ENCODE measurements around the gene FMN1.

FMN1 gene

DNA sequence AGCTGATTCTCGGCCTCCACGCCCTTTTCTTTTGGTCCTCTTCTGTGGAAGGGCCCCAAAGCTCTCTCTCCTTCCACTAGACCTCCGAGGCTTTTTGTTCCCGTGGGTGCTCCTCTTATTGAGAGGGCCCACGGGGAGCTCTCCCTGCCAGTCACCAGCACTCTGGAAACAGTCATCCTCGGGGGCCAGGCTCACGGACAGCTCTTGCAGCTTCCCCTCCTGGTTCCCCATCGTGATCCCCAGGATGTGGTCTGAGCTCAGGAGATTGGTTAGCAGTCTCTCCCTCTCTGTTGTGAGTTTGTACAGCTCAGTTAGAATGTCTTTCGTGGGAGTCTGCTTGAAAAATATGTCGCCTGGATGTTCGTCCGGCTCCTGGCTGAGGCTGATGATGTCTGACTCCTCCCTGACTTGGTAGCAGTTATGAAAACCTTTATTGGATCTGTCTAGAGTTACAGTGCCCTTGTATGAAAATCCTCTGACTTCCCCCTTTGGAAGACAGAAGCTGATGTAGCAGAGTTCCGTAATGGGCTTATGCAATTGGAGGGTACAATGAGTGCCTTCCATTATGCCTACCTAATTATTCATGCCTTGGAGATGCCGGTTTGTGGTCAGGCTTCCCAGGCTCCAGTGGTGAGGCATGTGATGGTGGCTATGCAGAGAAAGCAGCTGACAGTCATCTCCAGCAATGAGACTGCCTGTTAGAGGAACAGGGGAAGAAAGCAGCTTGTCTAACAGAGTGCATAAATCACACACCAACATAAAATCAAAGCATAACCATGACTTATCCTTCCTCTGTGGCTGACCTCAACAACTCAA, 40.0 kb downstream of the FMN1 start:
- DNase-seq: no peak

DNA sequence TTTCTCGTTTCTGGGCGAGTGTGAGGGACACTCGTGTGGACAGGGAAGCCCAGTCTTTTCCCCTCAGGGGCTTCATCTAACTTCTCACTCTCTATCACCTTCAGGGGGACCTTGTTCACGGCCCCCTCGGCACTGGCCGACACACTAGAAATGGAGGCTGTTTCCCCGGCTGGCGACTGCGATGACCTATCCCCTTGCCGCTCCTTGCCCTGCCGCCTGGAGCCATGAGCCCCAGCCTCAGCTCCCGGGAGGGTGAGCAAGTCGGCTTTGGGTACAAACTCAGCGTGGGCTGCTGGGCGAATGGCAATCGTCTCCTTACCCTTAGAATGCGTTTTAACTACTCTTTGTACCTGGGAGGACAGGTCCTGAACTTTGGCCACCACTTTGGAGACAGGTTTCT, 41.0 kb downstream of the FMN1 start:
- no peak for DNase-seq

DNA sequence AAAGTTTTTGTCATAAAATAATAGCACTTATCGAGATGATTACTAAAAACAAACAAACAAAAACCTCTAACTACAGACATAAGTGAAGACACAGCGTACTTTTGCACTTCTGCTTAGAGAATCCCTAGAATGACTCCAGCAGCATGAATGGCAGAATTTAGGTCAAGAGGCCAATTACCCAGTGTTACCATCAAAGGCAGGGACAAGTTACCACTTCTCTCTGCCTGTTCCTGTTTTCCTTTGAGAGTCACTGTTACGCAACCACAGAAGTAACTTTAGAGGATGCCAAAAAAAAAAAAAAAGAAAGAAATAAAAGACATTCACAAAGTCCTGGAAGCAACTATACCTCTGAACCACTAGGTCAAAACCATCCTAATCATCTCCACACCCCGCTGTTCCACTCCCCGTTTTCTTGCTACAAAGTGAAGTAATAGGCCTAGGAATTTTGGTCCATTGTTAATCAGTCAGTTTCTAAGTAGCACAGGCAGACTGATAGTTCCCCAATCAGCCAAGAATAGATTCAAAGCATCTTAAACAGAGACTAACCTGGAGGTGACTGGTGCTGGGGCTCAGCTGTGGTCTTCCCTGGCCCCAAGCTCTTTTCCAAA, 41.9 kb downstream of the FMN1 start:
- no peak for DNase-seq

DNA sequence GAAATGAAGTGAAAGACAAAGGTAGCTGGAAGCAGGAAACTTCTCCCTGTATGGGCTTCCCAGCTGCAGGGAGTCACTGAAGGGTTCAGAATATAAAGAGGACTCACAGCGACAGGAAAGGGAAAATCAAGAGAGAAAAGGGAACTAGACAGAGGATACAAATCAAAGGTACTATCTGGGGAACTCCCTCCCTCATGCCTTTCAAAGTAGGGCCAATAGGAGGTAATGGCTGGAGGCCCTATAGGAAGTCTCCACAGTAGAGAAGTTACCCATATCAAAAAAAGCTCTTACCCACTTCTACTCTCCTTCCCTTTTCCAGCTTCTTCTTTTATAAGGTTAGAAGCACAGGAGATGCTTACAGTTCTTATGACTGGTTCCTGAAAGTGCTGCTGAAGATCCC, 43.5 kb downstream of the FMN1 start:
- no peak for DNase-seq

DNA sequence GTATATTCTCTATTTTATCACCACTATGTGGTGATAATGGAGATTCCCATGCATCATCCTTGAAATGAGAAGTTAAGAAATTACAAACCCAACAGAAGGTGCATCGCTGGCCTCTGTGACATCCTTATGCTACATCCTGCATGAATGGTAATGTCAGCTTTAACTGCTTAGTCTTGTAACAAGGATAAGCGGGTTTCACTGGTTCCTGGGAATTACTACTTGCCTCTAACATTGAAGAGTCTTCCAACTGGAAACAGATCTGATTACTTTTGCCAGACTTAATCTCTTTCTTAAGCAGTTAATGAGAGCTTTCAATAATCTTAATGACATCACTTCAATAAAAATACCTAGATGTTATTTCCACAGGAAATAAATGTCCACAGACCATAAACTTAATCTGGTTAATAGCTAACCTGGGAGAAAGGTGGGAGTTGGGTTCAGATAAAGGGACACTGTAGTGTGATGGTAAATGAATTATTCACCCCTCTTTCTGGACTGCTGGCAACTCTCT, 44.0 kb downstream of the FMN1 start:
- no peak for DNase-seq

DNA sequence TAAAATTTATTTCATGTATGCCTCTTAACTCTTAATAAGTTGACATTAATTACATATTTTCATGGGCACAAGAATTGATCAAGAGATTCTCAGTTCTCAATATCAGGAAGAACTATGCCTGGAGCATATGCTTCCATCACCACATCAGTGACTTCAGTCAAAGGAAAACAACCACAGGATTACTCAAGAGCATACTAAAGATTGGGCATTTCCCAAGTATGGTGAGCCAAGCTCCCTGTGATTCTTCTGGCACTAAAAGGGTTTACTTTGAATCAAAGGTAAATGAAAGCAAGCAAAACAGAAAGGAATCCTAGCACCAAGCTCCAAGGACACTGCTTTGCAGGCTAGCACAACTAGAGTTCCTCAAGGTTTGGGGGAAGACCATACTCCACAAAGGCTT, 44.6 kb downstream of the FMN1 start:
- DNase-seq: no peak

DNA sequence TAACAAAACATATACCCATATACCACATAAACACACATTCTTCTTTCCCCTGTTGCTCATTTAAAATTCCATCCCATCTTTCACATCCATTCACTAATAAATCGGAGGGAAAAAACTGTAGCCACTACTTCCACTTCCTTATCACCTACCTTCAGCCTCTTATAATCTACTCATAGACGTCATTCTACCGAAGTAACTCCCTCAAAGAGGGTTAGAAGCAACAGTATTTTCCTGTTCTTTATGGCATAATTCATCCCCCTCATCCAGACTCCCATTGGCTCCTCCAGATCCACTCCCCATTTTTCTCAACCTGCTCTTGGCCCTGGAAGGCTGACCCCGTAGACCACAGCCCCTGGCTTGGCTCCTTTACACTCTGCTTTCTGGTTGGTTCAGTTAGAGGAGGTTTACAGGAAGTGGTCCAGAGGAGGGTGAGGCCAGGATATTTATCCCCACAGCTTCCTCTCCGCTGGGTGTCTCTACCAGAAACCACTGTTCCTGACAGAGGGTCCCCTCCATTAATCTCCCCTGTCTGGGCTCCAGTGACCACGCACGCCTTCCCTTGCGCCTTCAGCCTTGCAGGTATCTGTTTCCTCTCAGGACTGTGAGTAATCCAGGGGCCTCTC, 46.3 kb downstream of the FMN1 start:
- no peak for DNase-seq

DNA sequence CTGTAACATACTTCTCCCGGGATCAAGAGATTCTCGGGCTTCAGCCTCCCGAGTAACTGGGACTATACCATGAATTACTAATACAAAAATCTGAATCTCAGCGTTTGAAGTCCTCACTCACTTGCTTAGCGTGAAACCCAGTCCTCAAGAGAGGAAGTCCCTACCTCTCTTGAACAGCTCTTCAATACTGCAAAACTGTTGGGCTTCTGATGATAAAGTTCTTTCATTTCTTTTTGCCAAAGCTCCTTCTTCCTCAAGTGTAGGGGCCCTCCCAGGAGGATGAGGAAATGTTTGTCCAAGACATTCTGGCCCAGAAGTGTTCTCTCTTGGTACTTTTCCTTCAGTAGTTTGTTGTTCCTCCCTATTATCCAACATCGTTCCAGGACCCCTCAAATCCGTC, 48.5 kb downstream of the FMN1 start:
- no peak for DNase-seq

DNA sequence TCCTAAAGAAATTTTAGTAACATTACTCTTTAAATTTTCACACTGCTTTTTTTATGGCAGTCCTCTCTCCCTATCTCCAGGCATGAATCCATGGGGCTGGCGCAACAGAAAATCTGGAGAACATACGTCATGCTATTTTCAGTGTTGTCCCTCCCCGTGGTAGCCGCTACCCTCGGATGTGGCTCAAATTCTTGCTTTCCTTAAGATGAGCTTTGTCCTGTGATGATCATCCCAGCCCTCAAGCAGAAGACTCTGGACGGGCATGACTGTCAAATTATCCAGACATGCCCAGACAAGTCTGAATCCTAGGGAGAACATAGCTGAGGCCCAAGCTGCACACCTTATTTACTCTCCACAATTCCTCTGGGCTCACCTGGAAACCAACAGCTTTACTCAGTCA, 49.1 kb downstream of the FMN1 start:
- no peak for DNase-seq

DNA sequence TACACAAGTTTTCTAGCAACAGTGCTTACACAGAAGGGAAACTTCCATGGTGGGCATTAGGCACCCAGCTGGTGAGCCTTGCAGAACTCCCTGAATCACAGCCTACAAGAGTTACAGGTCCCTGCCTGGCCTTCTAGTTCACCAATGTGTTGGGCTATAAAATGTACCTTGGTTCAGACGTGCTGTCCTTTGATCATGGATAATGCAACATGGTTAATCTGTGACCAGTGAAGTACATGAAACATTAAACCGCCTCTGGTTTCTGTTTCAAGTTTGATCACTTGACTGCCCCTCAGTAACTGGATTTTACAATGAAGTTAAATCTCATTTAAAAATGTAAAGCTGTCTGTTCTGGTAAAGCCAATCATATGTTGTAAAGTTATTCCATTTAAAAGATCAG, 51.8 kb downstream of the FMN1 start:
- no peak for DNase-seq

DNA sequence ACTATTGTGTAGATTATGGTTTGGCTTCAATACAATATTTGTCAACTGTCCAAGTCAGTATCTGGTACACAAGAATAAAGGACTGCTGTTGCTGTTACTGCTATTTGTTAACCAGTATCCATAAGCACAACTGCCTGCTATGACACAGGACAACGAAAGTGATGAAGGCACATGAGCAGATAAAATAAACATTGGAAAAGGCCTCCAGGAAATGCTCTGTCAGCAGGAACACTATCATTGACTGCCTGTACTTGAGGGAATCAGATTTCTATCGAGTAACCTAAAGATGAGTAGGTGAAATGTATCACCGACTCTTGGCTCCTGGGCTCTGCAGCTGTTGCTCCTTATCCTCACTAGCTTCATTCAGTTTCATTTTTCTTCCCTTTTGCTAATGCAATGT, 56.5 kb downstream of the FMN1 start:
- no peak for DNase-seq

DNA sequence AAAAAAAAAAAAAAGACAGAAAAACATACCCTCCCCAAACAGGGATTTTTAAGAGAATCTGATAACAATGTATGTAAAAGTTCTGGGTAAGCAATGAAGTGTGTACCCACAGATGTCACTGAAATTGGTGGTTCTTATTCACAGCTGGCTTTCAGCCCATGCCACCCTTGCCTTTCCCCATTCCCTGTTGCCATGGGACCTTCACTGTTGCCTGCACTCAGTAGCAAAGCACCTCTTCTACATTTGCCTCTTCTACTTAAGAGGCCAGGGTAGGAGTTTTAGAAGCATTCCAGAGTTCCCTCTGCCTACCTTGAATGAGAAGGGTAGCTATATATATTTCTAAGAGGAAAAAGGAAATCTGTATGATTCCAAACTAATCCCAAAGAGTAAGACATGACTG, 57.4 kb downstream of the FMN1 start:
- DNase-seq: no peak

DNA sequence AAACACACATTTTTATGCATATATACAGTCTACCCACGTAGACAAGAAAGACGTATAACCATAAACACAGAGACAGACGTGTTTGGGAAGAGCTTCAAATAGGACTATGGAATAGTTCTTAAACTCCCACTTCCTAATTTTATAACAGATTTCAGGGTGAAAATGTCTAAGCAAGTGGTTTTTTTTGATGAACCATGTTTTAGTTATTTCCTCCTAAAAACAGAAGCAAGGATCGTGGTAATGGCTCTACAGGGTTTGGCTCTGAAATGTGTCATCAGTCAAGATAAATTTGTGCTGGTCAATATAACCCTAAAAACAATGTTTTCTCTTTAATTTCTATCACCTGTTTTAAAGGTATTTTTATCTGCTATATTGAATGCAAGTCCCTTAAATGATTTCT, 58.2 kb downstream of the FMN1 start:
- no peak for DNase-seq

DNA sequence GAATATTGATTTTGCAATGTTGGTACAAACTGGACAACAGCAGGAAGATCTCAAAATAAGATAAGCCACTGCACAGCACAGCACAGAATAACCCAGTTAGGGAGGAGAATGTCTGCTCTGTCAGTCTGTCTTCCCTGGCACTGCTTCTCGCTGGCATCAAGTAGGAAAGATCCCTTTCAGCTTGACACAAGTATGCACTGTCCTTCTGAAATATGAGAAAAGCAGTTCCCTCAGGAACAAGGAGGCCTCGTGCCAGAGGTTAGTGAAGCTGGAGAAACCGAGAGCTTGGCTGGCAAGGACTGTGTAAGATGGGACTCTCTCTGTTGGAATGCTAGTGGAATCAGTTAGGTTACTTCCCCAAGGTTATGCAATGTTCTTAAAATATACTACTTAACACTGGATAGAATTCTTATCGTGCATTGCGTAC, 59.1 kb downstream of the FMN1 start:
- DNase-seq: no peak

DNA sequence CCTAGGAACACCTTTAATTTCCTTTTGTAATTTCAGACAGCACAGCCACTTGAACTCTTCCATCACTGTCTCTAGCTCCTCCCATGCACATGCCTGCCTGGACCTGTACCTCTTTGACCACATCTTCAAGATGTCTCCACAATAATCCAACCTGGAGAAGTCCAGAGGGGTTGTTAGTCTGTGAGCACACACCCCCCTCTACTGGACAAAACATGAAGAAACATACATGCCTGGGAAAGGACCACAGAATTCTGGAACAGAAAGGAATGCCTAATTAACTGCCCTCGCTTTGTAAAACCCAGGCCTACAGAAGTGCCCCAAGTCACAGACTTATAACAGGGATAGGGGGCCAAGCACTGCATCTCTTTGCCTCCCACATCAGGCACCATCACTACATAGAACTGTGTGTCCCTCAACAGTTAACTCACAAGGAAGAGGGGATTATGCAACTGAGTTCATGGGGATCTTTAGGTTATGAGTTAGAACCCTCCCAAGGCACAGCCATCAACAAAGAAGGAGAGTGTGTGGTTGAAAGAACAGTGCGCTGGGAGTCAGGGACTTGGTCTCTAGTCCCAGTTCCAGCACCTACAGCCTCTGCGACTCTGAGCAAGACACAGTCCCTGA, 61.7 kb downstream of the FMN1 start:
- DNase-seq: peak; percentile 40 to 46

DNA sequence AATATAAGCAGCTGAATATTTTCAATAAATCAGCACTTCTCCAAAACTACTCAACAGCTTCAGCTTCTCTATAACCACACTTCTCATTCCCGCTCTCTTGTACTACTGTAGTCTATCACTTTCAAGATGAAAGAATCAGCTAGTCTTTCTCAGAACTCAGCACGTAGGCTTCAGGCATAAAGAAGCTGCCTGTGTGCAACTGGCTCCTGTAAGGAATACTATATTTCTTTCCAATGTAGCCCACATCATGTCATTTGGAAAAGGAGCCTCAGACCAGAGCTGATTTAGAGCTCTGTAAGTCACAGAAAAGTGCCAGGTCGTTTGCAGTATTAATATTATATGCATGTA, 62.3 kb downstream of the FMN1 start:
- DNase-seq: no peak

DNA sequence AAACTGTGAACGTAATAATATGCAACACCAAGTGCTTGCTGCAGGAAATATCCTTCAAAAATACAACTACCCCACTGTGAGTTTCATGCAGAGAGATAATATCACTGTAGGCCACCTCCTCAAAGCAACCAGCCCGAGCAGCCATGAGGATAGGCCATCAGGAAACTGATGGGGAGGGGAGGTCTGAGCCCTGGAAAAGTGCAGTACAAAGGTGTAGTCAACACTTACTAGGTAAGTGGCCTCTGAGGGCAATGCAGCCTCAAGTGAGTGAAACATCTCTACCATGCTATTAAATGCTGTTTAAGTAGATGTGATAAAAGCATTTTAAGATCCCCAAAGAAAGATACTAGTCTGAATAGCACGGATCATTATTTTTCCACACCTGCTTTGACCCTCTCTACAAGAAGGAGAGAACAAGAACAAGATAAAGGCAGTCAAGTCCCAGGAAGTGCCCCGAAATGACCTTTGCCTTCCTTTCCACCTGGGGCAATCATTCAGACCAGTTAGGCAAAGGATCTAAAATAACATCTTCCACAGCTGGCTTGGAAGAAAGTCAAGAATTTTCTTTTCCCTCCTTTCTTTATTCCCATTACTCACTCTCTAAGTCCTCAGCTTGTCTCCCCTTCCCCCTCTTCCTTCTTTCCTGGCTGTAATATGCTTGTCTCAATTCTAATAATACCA, 62.8 kb downstream of the FMN1 start:
- DNase-seq: no peak

DNA sequence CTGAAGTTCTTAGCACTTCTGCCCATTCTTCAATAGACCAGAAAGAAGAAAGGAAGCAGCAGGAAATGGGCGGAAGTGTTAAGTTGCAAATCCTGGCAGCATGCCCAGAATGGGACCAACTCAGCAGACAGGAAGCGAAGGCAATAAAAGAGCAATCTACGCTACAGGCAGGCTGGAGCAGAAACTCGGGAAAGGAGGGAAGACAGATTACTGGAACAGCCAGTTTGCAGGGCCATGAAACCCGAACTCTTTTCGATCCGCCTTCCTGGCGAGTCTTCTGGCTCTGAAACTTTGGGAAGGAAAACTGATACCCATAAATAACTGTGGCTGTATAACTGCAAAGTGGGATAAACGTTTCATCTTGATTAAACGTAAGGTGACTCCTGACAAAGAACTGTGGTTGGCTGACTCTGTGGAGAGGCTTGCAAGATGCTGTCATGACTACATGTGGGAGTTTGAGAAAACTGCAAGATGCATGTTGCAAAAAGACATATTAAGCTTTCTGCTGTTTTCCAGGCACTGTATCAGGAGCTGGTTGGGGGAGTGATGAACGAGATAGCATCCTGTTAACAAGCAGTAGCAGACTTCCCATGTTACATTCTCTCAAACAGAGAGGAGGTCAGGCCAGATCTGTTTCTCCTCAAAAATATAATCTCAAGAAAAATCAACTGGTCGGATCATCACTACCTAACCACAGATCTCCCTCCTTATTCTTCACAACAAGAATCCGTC, 67.8 kb downstream of the FMN1 start:
- DNase-seq: peak; percentile 89 to 92

DNA sequence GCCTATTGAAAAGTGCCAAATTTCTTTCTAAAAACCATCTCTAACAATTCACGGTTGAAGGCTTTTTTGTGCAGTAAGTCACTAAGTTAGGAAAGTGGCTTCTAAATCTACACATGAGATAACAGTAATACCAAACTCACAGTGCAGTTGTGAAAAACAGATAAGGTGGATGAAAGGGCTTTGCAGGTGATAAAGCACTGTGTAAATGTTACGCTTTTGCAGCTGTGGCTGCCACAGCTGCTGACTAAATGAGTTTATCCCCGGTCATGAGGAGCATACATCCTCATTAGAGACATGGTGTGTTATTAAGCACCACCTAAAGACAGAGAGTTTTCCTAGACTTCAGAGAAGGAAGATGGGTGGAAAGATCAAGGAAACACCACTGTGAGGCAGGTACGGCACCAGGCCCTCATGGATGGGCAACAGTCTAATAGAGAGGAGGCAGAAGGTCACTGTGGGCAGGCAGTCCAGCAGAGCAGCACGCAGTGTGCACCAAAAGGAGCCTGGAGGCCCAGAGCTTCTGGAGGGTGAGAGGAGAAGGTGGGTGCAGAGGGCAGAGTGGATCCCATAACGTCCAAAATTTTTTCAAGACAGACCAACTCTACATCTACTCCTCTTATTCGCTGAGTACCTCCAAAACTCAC, 68.5 kb downstream of the FMN1 start:
- DNase-seq: peak; percentile 43 to 48

DNA sequence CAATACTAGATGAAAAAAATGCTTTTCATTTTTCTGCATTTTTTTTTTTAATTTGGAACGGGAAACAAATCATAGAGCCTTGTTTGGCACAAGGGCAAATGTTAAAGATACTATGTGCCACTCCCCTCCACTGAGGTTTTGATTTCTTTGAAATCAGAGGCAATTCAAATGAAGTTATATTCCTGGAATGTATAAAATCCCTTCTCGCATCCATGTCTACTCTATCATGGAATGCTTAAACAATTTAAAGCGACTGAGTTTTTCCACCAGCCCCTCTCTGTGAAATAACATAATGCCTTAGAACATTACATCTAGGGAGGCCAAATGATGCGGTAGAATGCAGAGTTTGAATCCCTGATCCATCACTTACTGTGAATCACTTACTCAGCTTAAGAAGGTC, 69.7 kb downstream of the FMN1 start:
- no peak for DNase-seq

DNA sequence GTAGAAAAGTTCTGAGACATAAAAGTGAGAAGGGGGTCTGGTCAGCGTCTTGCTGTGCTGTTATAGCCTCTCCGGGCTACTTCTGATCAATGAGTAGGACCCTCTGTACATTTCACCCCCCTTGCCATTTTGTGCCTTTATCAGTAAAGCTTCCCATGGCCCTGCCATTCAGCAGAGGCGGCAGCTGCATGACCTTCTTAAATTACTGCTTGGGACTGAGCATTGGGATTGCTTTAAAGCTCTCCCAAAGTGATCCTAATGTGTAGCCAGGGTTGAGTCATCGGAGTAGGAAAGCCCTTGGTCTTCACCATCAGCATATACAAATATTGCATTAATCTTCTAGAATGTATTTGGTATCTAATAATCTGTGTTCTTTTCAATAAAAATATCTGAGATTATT, 70.2 kb downstream of the FMN1 start:
- DNase-seq: no peak

DNA sequence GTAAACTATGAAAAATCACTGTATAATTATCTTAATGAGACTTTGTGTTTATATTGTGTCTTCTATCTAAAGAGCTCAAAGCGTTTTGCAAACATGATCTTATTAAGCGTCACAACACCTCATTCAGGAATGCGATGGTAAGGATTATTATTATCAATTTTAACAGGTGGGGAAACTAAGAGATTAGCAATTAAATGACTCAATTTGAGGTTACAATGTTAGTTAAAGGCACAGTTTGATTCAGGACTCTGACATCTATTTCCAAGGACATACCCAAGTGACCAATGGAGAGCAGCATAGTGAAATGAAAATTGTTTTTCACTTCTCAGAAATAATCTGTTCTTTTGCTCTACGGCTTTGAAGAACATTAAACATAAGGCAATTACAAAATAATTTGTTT, 74.6 kb downstream of the FMN1 start:
- no peak for DNase-seq
